HEK293 (cell line): Measurements from ENCODE around the gene MYH6.

Source experiments
- CTCF ChIA-PET: fragments of 350-600 bp; formaldehyde crosslinking; extraction: SDS; loops from one replicate; lab custom pipeline; 2021; ENCODE audit warnings: antibody characterized with exemption; lab: Yijun Ruan, JAX
- POLR2A ChIA-PET: fragments of 300-600 bp; formaldehyde crosslinking; extraction: SDS; loops from one replicate; lab custom pipeline; 2020; ENCODE audit warnings: antibody characterized with exemption, inconsistent platforms; lab: Yijun Ruan, JAX
- H3K27ac ChIP-seq: fragments of 200-500 bp; sonication (Bioruptor generic); 2 replicates; pipeline ENCODE4 v1.5.1; 2014; ENCODE audit warnings: low read depth, low read length, control low read depth, inconsistent platforms; ENCODE audit errors: extremely low read depth
- H3K36me3 ChIP-seq, 2 experiments: fragments of 200-500 bp in 1 of 2; sonication (Bioruptor generic) in 1 of 2; 1 replicate in 1 of 2; 2 replicates in 1 of 2; pipeline ENCODE4 v1.5.1; 2014 to 2017; ENCODE audit warnings: inconsistent platforms in 2 of 2, low read length in 2 of 2; ENCODE audit not compliant: control insufficient read depth in 2 of 2, insufficient read depth in 1 of 2
- H3K4me1 ChIP-seq: fragments of 200-500 bp; sonication (Bioruptor generic); 2 replicates; pipeline ENCODE4 v1.5.1; 2014; ENCODE audit warnings: mild to moderate bottlenecking, low read length, inconsistent platforms; ENCODE audit not compliant: control insufficient read depth, insufficient read depth
- H3K4me3 ChIP-seq: 2 replicates; pipeline ENCODE4 v1.5.1; 2011; ENCODE audit warnings: low read depth, mild to moderate bottlenecking, control low read depth, low read length, moderate library complexity
- H3K9me3 ChIP-seq: fragments of 200-500 bp; sonication (Bioruptor generic); 2 replicates; pipeline ENCODE4 v1.5.1; 2014; ENCODE audit warnings: low read depth, low read length, inconsistent platforms; ENCODE audit not compliant: control insufficient read depth, insufficient read depth
- ELK4 ChIP-seq: IDR thresholded peaks from 2 replicates; pipeline ENCODE4 v1.6.1; 2011; ENCODE audit warnings: mild to moderate bottlenecking, low read depth, low read length, borderline replicate concordance
- KLF10 ChIP-seq: fragments of 450-650 bp; IDR thresholded peaks from 2 replicates; pipeline ENCODE4 v1.5.1; 2018; ENCODE audit warnings: missing biosample characterization, mild to moderate bottlenecking, missing genetic modification characterization
- MZF1 ChIP-seq: fragments of 450-650 bp; formaldehyde crosslinking; IDR thresholded peaks from 2 replicates; pipeline ENCODE4 v1.5.1; 2017; ENCODE audit warnings: missing biosample characterization, missing genetic modification characterization, borderline replicate concordance
- RBAK ChIP-seq: fragments of 450-650 bp; formaldehyde crosslinking; IDR thresholded peaks from 2 replicates; pipeline ENCODE4 v1.5.1; 2016; ENCODE audit warnings: missing biosample characterization, missing genetic modification characterization
- TSHZ1 ChIP-seq: fragments of 450-650 bp; formaldehyde crosslinking; IDR thresholded peaks from 2 replicates; pipeline ENCODE4 v1.5.1; 2016; ENCODE audit warnings: missing biosample characterization, missing genetic modification characterization, borderline replicate concordance
- ZBTB11 ChIP-seq: fragments of 450-650 bp; formaldehyde crosslinking; conservative IDR thresholded peaks from 2 replicates; pipeline ENCODE4 v1.5.1; 2016; ENCODE audit warnings: low read depth, missing biosample characterization, missing genetic modification characterization
- ZBTB26 ChIP-seq: fragments of 450-650 bp; formaldehyde crosslinking; optimal IDR thresholded peaks from 2 replicates; pipeline ENCODE3; 2016; ENCODE audit warnings: missing biosample characterization, mild to moderate bottlenecking, missing genetic modification characterization
- ZFHX2 ChIP-seq: fragments of 450-650 bp; formaldehyde crosslinking; conservative IDR thresholded peaks from 2 replicates; pipeline ENCODE4 v1.5.1; 2016; ENCODE audit warnings: missing biosample characterization, missing genetic modification characterization
- ZNF184 ChIP-seq: fragments of 450-650 bp; IDR thresholded peaks from 2 replicates; pipeline ENCODE4 v1.5.1; 2018; ENCODE audit warnings: missing biosample characterization, mild to moderate bottlenecking, missing genetic modification characterization
- ZNF239 ChIP-seq: fragments of 450-650 bp; formaldehyde crosslinking; IDR thresholded peaks from 2 replicates; pipeline ENCODE4 v1.5.1; 2016; ENCODE audit warnings: missing biosample characterization, missing genetic modification characterization
- ZNF266 ChIP-seq: fragments of 450-650 bp; formaldehyde crosslinking; IDR thresholded peaks from 2 replicates; pipeline ENCODE4 v1.5.1; 2016; ENCODE audit warnings: missing biosample characterization, missing genetic modification characterization, low read depth
- ZNF366 ChIP-seq: fragments of 450-650 bp; formaldehyde crosslinking; conservative IDR thresholded peaks from 2 replicates; pipeline ENCODE4 v1.5.1; 2016; ENCODE audit warnings: missing biosample characterization, missing genetic modification characterization
- ZNF404 ChIP-seq: fragments of 450-650 bp; formaldehyde crosslinking; IDR thresholded peaks from 2 replicates; pipeline ENCODE4 v1.5.1; 2017; ENCODE audit warnings: missing biosample characterization, missing genetic modification characterization
- ZNF624 ChIP-seq: fragments of 450-650 bp; formaldehyde crosslinking; IDR thresholded peaks from 2 replicates; pipeline ENCODE4 v1.5.1; 2017; ENCODE audit warnings: missing biosample characterization, missing genetic modification characterization
- ZNF704 ChIP-seq: fragments of 450-650 bp; formaldehyde crosslinking; IDR thresholded peaks from 2 replicates; pipeline ENCODE4 v1.5.1; 2016; ENCODE audit warnings: missing biosample characterization, missing genetic modification characterization
- ZNF747 ChIP-seq: fragments of 450-650 bp; formaldehyde crosslinking; IDR thresholded peaks from 2 replicates; pipeline ENCODE4 v1.5.1; 2016; ENCODE audit warnings: missing biosample characterization, missing genetic modification characterization
- ZSCAN18 ChIP-seq: fragments of 450-650 bp; formaldehyde crosslinking; IDR thresholded peaks from 2 replicates; pipeline ENCODE4 v1.5.1; 2016; ENCODE audit warnings: missing biosample characterization, missing genetic modification characterization

The MYH6 gene

GRCh38 chr14:23375527-23376251 lies 32.4 kb downstream of the MYH6 start (continued):
- no peak for TF ChIP-seq ZBTB11
- no peak for TF ChIP-seq ZNF404 (tag by site-specific recombination)
- no peak for TF ChIP-seq MZF1 (tag by site-specific recombination)
- TF ChIP-seq ZNF184 (tag by site-specific recombination) = no peak

GRCh38 chr14:23373041-23373440 lies 35.0 kb downstream of the MYH6 start:
- no peaks in the 10 kb centered on the region for H3K4me1 ChIP-seq
- POLR2A ChIA-PET = no interaction called here
- no peaks in the 10 kb centered on the region for H3K9me3 ChIP-seq
- H3K36me3 ChIP-seq = no peaks in the 10 kb centered on the region
- H3K4me3 ChIP-seq = no peak overlapping the region
- no peak overlapping the region for H3K27ac ChIP-seq
- no peak for TF ChIP-seq ZNF624 (tag by site-specific recombination)
- no peak for TF ChIP-seq ZNF704 (tag by site-specific recombination)
- TF ChIP-seq ZNF747 (tag by site-specific recombination) = no peak
- no peak for TF ChIP-seq KLF10
- TF ChIP-seq ELK4 = no peak
- TF ChIP-seq ZBTB26 = no peak
- TF ChIP-seq ZFHX2 = no peak
- no peak for TF ChIP-seq RBAK
- TF ChIP-seq ZSCAN18 (tag by site-specific recombination) = no peak
- TF ChIP-seq ZNF239 (tag by site-specific recombination) = no peak
- CTCF ChIA-PET = no interaction called here

- no peaks in the 10 kb centered on the region for H3K9me3 ChIP-seq
- ChIA-PET CTCF (no interaction called here), POLR2A (no interaction called here)
- no peak within 1 kb of the TSS for H3K27ac ChIP-seq
- no peaks in the 10 kb centered on the region for H3K4me1 ChIP-seq
- no peaks in the 10 kb centered on the region for H3K36me3 ChIP-seq
- H3K4me3 ChIP-seq = no peak within 1 kb of the TSS
- no peak for TF ChIP-seq TSHZ1 (tag by site-specific recombination)
- no peak for TF ChIP-seq ZBTB11
- no peak for TF ChIP-seq ZNF266 (tag by site-specific recombination)
- no peak for TF ChIP-seq ZNF366 (tag by site-specific recombination)
Measured at GRCh38 chr14:23372509-23372908, 35.6 kb downstream of the MYH6 start, which contains the start of gene IL25. IL25 (plus strand) TSS chr14:23372809.
